Erythroblast (primary cell): ENCODE measurements around the gene MPRIP.

Experiments used
- GATA1 ChIP-seq: IDR thresholded peaks from 2 replicates; pipeline ENCODE4 v1.6.1; 2011; ENCODE audit warnings: low read depth, mild to moderate bottlenecking, control low read depth, low read length, moderate library complexity
- POLR2A ChIP-seq: IDR thresholded peaks from 2 replicates; pipeline ENCODE4 v1.6.1; 2011; ENCODE audit warnings: mild to moderate bottlenecking, low read length

- no peak for TF ChIP-seq POLR2A
- TF ChIP-seq GATA1 = no peak
Observed at GRCh38 chr17:17167986-17168385, 125.7 kb downstream of the MPRIP start.
